ENCODE results near the gene MYBBP1A.

- TF ChIP-seq CTCF (IDR thresholded peaks at IDR 0.05 in 2 of 3, conservative IDR thresholded peaks at IDR 0.05 in 1 of 3; ENCODE audit: borderline replicate concordance in 1 of 3, insufficient read depth in 1 of 3, low read depth in 2 of 3, low read length in 2 of 3), result no peak
- no peak for TF ChIP-seq RAD21 (IDR thresholded peaks at IDR 0.05; ENCODE audit: low read depth)
- no peak for TF ChIP-seq POLR2A (IDR thresholded peaks at IDR 0.05; ENCODE audit: borderline replicate concordance, extremely low read depth, insufficient read depth, insufficient read length)
- TF ChIP-seq YY1 (IDR thresholded peaks at IDR 0.05; ENCODE audit: extremely low read depth, insufficient replicate concordance, low read depth, low read length), result no peak
- TF ChIP-seq SRF (IDR thresholded peaks at IDR 0.05; ENCODE audit: low read depth), result no peak
- TF ChIP-seq EZH2 (IDR thresholded peaks at IDR 0.05), result no peak
- TF ChIP-seq POLR2AphosphoS5 (IDR thresholded peaks at IDR 0.05; ENCODE audit: low read depth, low read length), result no peak
- TF ChIP-seq EZH2phosphoT487 (IDR thresholded peaks at IDR 0.05; ENCODE audit: borderline replicate concordance), result no peak
- TF ChIP-seq ATF3 (IDR thresholded peaks at IDR 0.05), result no peak
- no peak for TF ChIP-seq ELF1 (IDR thresholded peaks at IDR 0.05; ENCODE audit: borderline replicate concordance, low read depth)
Observed at GRCh38 chr17:4542726-4543191, 12.4 kb downstream of the MYBBP1A start.
